HG02588 (cell line): ENCODE measurements around the gene PDILT.

ENCODE experiments used
- ATAC-seq: cut with Tn5 transposase; IDR thresholded peaks from one replicate; pipeline ENCODE4 v1.9.1; 2021; ENCODE audit warnings: mild to moderate bottlenecking, moderate library complexity; ENCODE audit not compliant: unreplicated experiment

Gene PDILT

GRCh38 chr16:20372701-20373100 is 31.8 kb downstream of the PDILT start:
- ATAC-seq: no peak

- no peak for ATAC-seq
These were observed 35.0 kb downstream of the PDILT start for GRCh38 chr16:20369452-20370054.

GRCh38 chr16:20364051-20364450 is 40.5 kb downstream of the PDILT start:
- ATAC-seq: no peak

GRCh38 chr16:20363191-20363590 is 41.3 kb downstream of the PDILT start:
- ATAC-seq: no peak

GRCh38 chr16:20359997-20360396 is 44.5 kb downstream of the PDILT start:
- ATAC-seq: no peak

GRCh38 chr16:20355114-20355782 is 49.3 kb downstream of the PDILT start:
- no peak for ATAC-seq

- ATAC-seq: no peak
These were observed 51.2 kb downstream of the PDILT start for GRCh38 chr16:20353379-20353778.

GRCh38 chr16:20352615-20353014 is 51.9 kb downstream of the PDILT start, which contains the start of gene UMOD:
Gene UMOD (minus strand): TSS chr16:20352715. CDS start chr16:20350737, 1,978 bp downstream.
- no peak for ATAC-seq

- no peak for ATAC-seq
These were observed 54.9 kb downstream of the PDILT start for GRCh38 chr16:20349615-20350014.

- no peak for ATAC-seq
These were observed 56.0 kb downstream of the PDILT start for GRCh38 chr16:20348365-20349185.

- ATAC-seq: no peak
These were observed 56.7 kb downstream of the PDILT start for GRCh38 chr16:20347666-20348364.

- no peak for ATAC-seq
These were observed 59.9 kb downstream of the PDILT start for GRCh38 chr16:20344611-20345010.

- ATAC-seq: no peak
These were observed 64.8 kb downstream of the PDILT start for GRCh38 chr16:20339744-20340143.

- ATAC-seq: no peak
These were observed 67.6 kb downstream of the PDILT start for GRCh38 chr16:20336955-20337354.

GRCh38 chr16:20334396-20334795 is 70.1 kb downstream of the PDILT start:
- ATAC-seq: no peak

- ATAC-seq: no peak
These were observed 71.4 kb downstream of the PDILT start for GRCh38 chr16:20333120-20333519.

GRCh38 chr16:20332411-20332810 is 72.1 kb downstream of the PDILT start:
- no peak for ATAC-seq

- no peak for ATAC-seq
These were observed 72.9 kb downstream of the PDILT start for GRCh38 chr16:20331635-20332034.

- no peak for ATAC-seq
These were observed 75.0 kb downstream of the PDILT start for GRCh38 chr16:20329392-20330138.

- ATAC-seq: no peak
These were observed 77.0 kb downstream of the PDILT start, which contains the start of gene GP2 for GRCh38 chr16:20327444-20328041. Gene GP2 (minus strand): TSS chr16:20327513. CDS start chr16:20326431, 1,082 bp downstream.
